Activated CD8-positive, alpha-beta T cell treated with anti-CD3 and anti-CD28 coated beads for 36 hours (primary cell): ENCODE data around the gene NFE2. TPM values are rescaled to one million over a fixed set of nuclear protein-coding genes. Genes with fewer than 3 reads are reported as not detected.

Experiments used
- ATAC-seq: fragments of 200-7000 bp; cut with Tn5 transposase; one replicate; pipeline ENCODE4 v1.10.0; 2021; ENCODE audit warnings: mild to moderate bottlenecking, moderate library complexity
- CTCF ChIA-PET: fragments of 350-600 bp; sonication (Branson Sonifier 250); formaldehyde crosslinking; loops from one replicate; lab custom pipeline; 2021; ENCODE audit warnings: antibody characterized with exemption; lab: Charles Lee
- POLR2A ChIA-PET: fragments of 350-600 bp; sonication (Branson Sonifier 250); formaldehyde crosslinking; loops from one replicate; lab custom pipeline; 2021; ENCODE audit warnings: antibody characterized with exemption; lab: Charles Lee
- DNase-seq: peaks from one replicate; pipeline ENCODE4 v3.0.0-alpha.2; 2020
- H3K27ac Mint-ChIP-seq: one replicate; pipeline ENCODE4 v1.8.0; 2021; ENCODE audit warnings: mild to moderate bottlenecking, mixed read lengths
- H3K27me3 Mint-ChIP-seq: one replicate; pipeline ENCODE4 v1.8.0; 2021; ENCODE audit warnings: mixed read lengths
- H3K36me3 Mint-ChIP-seq: one replicate; pipeline ENCODE4 v1.8.0; 2021; ENCODE audit warnings: low read depth, mixed read lengths
- H3K4me1 Mint-ChIP-seq: one replicate; pipeline ENCODE4 v1.8.0; 2021; ENCODE audit warnings: low read depth, mixed read lengths
- H3K4me3 Mint-ChIP-seq: one replicate; pipeline ENCODE4 v1.8.0; 2021; ENCODE audit warnings: mild to moderate bottlenecking, moderate library complexity, mixed read lengths
- H3K9me3 Mint-ChIP-seq: one replicate; pipeline ENCODE4 v1.8.0; 2021; ENCODE audit warnings: mixed read lengths
- intact Hi-C: fragments of 100-400 bp; cut with micrococcal nuclease; formaldehyde crosslinking; loops from one replicate; pipeline ENCODE4 v1.10.0; 2022
- total RNA-seq, 2 experiments: library from RNA; stranded (reverse); gene quantifications; one replicate each; pipeline ENCODE4 v1.2.3, GENCODE V29; 2021
- TF ChIP-seq, protein P1 (sequence below): fragments of 200-600 bp; IDR thresholded peaks from one replicate; pipeline ENCODE4 v1.8.0; 2022; ENCODE audit warnings: antibody characterized with exemption, mild to moderate bottlenecking

Gene NFE2
- total RNA-seq, 2 experiments from 2014 or later, result not detected

DNA sequence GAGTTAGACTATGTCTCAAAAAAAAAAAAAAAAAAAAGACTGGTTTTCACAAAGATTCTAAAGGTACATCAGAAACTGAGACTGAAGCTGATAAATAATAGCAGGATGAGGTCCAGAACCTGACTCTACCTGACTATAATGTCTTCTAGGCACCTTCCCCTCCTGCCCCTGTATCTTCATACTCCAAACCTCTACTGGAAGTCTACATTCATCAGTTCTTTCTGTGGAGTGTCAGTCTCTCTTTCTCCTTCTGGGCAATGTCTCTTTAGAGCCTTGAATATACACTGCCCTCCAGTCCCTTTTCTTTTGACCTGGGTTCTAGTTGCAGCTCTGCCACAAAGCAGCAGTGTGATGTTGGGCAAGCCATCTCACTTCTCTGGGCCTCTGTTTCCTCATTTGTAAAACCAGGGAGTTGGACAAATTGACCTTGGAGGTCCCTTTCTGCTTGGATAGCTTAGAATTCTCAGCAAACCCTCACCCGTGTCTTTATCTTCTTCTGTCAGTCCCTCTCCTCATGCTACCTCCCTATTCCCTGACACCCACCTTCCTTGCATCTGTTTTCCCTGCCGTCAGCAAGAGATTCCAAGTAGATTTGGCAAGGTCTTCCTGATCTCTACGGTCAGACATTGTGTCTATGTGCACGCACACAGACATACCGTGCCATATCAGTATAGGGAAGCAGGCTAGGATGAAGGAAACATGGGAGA is 4.3 kb downstream of the NFE2 start:
- H3K9me3 Mint-ChIP-seq, result no peaks in the 10 kb centered on the region
- DNase-seq (no peak), ATAC-seq (no peak)
- peaks cover 31% of the 10 kb centered on the region for H3K27me3 Mint-ChIP-seq
- no peaks in the 10 kb centered on the region for H3K36me3 Mint-ChIP-seq
- intact Hi-C loops, result no loop called here
- POLR2A ChIA-PET, result interaction anchor here (0.7 to 2.9 kb wide), 5 partner anchors 10 to 64 kb away, joined by 3 to 34 read pairs (median 4); partner anchors contain the start of gene COPZ1
- no peak overlapping the region for H3K27ac Mint-ChIP-seq
- H3K4me3 Mint-ChIP-seq, result no peak overlapping the region
- CTCF ChIA-PET, result interaction anchor here (0.7 to 9.7 kb wide), 10 partner anchors 10 to 83 kb away, joined by 3 to 117 read pairs (median 8); partner anchors contain the start of gene COPZ1
- TF ChIP-seq, protein P1, sequence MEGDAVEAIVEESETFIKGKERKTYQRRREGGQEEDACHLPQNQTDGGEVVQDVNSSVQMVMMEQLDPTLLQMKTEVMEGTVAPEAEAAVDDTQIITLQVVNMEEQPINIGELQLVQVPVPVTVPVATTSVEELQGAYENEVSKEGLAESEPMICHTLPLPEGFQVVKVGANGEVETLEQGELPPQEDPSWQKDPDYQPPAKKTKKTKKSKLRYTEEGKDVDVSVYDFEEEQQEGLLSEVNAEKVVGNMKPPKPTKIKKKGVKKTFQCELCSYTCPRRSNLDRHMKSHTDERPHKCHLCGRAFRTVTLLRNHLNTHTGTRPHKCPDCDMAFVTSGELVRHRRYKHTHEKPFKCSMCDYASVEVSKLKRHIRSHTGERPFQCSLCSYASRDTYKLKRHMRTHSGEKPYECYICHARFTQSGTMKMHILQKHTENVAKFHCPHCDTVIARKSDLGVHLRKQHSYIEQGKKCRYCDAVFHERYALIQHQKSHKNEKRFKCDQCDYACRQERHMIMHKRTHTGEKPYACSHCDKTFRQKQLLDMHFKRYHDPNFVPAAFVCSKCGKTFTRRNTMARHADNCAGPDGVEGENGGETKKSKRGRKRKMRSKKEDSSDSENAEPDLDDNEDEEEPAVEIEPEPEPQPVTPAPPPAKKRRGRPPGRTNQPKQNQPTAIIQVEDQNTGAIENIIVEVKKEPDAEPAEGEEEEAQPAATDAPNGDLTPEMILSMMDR, result no peak
- peaks cover 7% of the 10 kb centered on the region for H3K4me1 Mint-ChIP-seq

DNA sequence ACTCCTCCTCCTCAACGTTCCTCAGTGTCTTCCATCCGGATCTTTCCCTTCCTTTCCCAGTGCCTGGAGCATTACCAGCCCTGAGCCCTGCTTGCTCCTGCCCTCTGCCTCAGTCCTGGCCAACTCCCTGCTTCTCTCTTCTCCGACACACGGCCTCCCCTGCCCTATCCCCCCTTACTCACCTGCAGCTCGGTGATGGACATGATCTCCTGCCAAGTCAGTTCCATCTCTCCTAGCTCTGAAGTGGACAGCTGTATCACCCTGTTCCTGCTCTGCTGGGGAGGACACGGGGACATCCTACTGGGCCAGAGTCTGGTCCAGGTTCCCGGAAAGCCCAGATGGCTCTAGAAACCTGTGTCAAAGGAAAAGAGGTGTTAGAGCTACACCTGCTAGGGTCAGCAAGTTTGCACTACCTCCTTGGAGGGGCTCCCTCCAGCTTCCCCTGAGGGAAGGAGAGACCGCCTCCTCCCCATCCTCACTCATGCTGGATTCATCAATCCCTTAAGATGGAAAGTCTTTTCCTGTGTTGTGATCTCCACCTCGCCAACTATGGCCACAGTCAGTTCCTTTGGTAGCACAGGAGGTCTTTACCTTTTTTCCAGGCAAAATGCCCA is 5.8 kb downstream of the NFE2 start:
- Mint-ChIP-seq H3K27me3 (peaks cover 20% of the 10 kb centered on the region), H3K36me3 (no peaks in the 10 kb centered on the region), H3K27ac (no peak overlapping the region), H3K4me1 (peaks cover 4% of the 10 kb centered on the region), H3K9me3 (no peaks in the 10 kb centered on the region), H3K4me3 (no peak overlapping the region)
- ATAC-seq, result no peak
- ChIA-PET POLR2A (interaction anchor here (0.7 to 5.6 kb wide), 7 partner anchors 9 to 64 kb away, joined by 3 to 44 read pairs (median 4); partner anchors contain the start of genes CBX5 and HNRNPA1), CTCF (interaction anchor here (0.6 to 9.7 kb wide), 19 partner anchors 8 to 145 kb away, joined by 3 to 117 read pairs (median 7); partner anchors contain the start of gene COPZ1)
- DNase-seq, result no peak
- intact Hi-C loops, result loop anchor here (5.0 kb wide), 2 partner anchors 67 to 87 kb away; partner anchors contain the start of genes GPR84 and ZNF385A
- TF ChIP-seq, protein P1, result no peak

DNA sequence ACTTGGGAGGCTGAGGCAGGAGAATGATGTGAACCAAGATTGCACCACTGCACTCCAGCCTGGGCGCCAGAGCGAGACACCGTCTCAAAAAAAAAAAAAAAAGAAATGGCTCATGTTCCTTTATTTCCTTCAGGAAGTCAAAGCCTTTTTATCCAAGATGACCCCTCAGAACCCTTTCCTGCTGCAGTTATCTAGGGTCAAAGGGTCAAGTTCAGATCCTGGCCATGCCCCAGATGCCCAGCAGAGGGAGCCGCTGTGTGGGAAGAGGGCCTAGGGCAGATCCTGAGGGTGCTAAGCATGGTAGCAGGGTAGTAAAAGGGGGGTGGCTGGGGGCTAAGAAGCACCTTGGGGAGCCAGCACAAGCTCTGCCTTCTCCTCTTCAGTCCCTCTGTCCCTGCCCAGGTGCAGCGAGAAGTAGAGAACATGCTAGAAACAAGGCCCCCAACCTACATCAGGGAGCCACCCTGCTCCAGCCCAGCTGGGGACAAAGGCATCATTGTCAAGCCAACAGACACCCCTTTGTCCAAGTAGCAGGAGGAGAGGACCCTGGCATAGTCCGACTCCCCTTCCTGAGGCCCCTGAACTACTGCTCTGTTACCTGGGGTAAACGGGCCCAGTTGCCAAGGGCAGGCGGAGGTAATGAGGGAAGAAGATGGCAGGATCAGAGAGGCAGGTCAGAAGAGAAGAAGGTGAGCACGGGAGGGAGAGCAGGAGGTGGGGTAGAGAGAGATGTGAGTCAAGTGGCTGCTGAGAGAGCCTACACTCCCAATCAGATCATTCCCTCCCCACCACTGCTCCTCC is 6.5 kb downstream of the NFE2 start:
- no peaks in the 10 kb centered on the region for H3K36me3 Mint-ChIP-seq
- DNase-seq (peak; percentile 77), ATAC-seq (peak; percentile 88)
- H3K27me3 Mint-ChIP-seq, result peaks cover 13% of the 10 kb centered on the region
- H3K27ac Mint-ChIP-seq, result no peak overlapping the region
- ChIA-PET POLR2A (interaction anchor here (0.7 to 5.6 kb wide), 10 partner anchors 8 to 65 kb away, joined by 3 to 44 read pairs (median 4); partner anchors contain the start of genes CBX5, COPZ1 and HNRNPA1), CTCF (interaction anchor here (0.6 to 9.7 kb wide), 25 partner anchors 8 to 145 kb away, joined by 3 to 117 read pairs (median 6); partner anchors contain the start of genes CBX5, COPZ1 and HNRNPA1)
- H3K9me3 Mint-ChIP-seq, result no peaks in the 10 kb centered on the region
- H3K4me1 Mint-ChIP-seq, result peaks cover 4% of the 10 kb centered on the region
- TF ChIP-seq, protein P1, result peak; percentile 79
- H3K4me3 Mint-ChIP-seq, result no peak overlapping the region
- intact Hi-C loops, result loop anchor here (5.0 kb wide), 2 partner anchors 68 to 88 kb away; partner anchors contain the start of genes GPR84 and ZNF385A

DNA sequence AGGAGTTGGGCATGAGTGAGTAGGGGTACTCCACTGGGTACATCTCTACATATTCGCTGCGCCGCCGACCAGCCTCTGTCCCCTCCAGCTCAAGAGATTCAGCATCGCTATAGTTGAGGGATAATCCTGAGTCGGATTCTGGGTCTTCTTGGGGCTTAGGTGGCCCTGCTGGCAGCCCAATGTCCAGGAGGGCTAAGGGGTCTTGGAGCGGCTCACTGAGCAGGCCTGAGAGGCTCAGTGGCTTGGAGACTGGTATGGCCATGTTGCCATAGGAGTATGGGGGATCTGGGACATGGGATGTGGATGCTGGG is 7.9 kb downstream of the NFE2 start:
- intact Hi-C loops, result loop anchor here (5.0 kb wide), 2 partner anchors 69 to 89 kb away; partner anchors contain the start of genes GPR84 and ZNF385A
- CTCF ChIA-PET, result interaction anchor here (0.7 to 9.7 kb wide), 15 partner anchors 9 to 151 kb away, joined by 3 to 117 read pairs (median 12); partner anchors contain the start of gene COPZ1
- no peak for ATAC-seq
- no peak overlapping the region for H3K27ac Mint-ChIP-seq
- TF ChIP-seq, protein P1, result no peak
- H3K36me3 Mint-ChIP-seq, result no peaks in the 10 kb centered on the region
- POLR2A ChIA-PET, result interaction anchor here (1.2 to 5.6 kb wide), 8 partner anchors 9 to 68 kb away, joined by 3 to 44 read pairs (median 4); partner anchors contain the start of genes CBX5, COPZ1 and HNRNPA1
- H3K9me3 Mint-ChIP-seq, result no peaks in the 10 kb centered on the region
- H3K4me3 Mint-ChIP-seq, result no peak overlapping the region
- H3K4me1 Mint-ChIP-seq, result peaks cover 3% of the 10 kb centered on the region
- no peak for DNase-seq
- H3K27me3 Mint-ChIP-seq, result peaks cover 4% of the 10 kb centered on the region
